ENCODE measurements around the gene NOL4L.
A peak's percentile ranks its signal among the peaks of the same experiment; 100 is the strongest.
"Not testable (repeated sequence)": the region's sequence is repeated elsewhere in the genome, so short reads cannot be mapped to it uniquely, and the experiment has no call there.

Gene NOL4L

DNA sequence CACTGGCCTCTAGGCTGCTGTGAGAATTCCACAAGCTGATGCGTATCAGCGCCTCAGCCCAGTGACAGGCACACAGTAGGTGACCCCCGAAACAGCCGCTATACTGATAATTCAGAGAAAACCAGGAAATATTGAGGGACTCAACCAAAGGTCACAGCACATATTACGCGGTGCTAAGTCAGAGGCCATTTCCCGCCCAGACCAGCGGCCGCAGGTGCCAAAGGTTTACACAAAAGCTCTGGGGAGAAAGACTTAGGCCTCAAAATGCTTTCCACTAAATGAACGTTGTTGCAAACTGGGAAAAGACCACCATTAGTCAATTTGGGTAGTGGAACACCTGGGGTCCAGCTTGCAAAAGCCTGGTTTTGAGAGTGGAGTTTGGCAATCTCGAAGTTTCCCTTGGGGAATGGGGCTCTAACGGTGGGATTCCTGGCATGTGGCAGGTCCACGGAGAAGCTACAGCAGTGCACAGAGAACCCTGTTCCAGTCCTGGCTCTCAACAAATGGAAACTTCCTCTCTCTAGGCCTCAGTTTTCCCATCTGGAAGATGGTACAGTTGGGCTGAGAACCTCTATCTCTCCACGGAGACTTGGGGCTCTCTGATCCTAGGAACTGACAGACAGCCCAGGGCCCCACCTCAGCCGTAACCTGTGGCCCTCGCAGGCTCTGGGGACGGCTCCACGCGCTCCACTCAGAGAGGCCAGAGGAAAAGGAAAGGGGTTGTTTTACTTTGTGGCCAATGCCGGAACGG lies 4.7 kb downstream of the NOL4L start:
- ATAC-seq (ENCODE audit: low read depth) (no peak), DNase-seq (ENCODE audit: low spot score in 2 of 2) (no peak)
- Mint-ChIP-seq H3K27me3 (no peaks in the 10 kb centered on the region), H3K9me3 (no peaks in the 10 kb centered on the region), H3K4me1 (peaks cover 16% of the 10 kb centered on the region), H3K36me3 (no peaks in the 10 kb centered on the region), H3K27ac (no peak overlapping the region), H3K4me3 (no peak overlapping the region)

- Mint-ChIP-seq H3K4me1 (peaks cover 16% of the 10 kb centered on the region), H3K27ac (no peak overlapping the region), H3K36me3 (no peaks in the 10 kb centered on the region), H3K27me3 (no peaks in the 10 kb centered on the region), H3K4me3 (no peak overlapping the region), H3K9me3 (no peaks in the 10 kb centered on the region)
- DNase-seq (ENCODE audit: low spot score in 2 of 2) (no peak), ATAC-seq (ENCODE audit: low read depth) (no peak)
Observed at GRCh38 chr20:32578840-32579390, 6.2 kb downstream of the NOL4L start.

DNA sequence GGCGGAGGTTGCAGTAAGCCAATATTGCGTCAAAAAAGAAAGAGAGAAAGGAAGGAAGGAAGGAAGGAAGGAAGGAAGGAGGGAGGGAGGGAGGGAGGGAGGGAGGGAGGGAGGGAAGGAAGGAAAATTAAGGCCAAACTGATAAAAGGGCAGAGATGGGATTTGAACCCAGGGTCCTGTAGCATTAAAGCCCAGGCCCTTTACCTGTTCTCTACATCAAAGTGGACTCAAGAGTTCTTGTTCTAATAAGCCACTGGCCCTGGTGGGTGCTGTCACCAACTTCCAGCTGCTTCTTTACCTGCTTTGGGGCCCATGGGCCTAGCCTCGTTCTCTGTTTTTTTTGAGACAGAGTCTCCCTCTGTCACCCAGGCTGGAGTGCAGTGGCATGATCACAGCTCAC lies 7.1 kb downstream of the NOL4L start:
- not testable (repeated sequence) for ATAC-seq (ENCODE audit: low read depth); H3K36me3 Mint-ChIP-seq; H3K4me3 Mint-ChIP-seq; DNase-seq (ENCODE audit: low spot score in 2 of 2); H3K27me3 Mint-ChIP-seq; H3K9me3 Mint-ChIP-seq
- Mint-ChIP-seq H3K4me1 (peaks cover 16% of the 10 kb centered on the region), H3K27ac (peak overlapping the region; percentile 8)

GRCh38 chr20:32577657-32578056 lies 7.5 kb downstream of the NOL4L start:
- H3K36me3 Mint-ChIP-seq, result no peaks in the 10 kb centered on the region
- peak overlapping the region; percentile 8 for H3K27ac Mint-ChIP-seq
- H3K9me3 Mint-ChIP-seq, result no peaks in the 10 kb centered on the region
- DNase-seq (ENCODE audit: low spot score in 2 of 2) (no peak), ATAC-seq (ENCODE audit: low read depth) (no peak)
- H3K4me1 Mint-ChIP-seq, result peaks cover 18% of the 10 kb centered on the region
- no peak overlapping the region for H3K4me3 Mint-ChIP-seq
- H3K27me3 Mint-ChIP-seq, result no peaks in the 10 kb centered on the region

GRCh38 chr20:32577023-32577422 lies 8.1 kb downstream of the NOL4L start:
- H3K4me3 Mint-ChIP-seq, result no peak overlapping the region

GRCh38 chr20:32576560-32576959 lies 8.6 kb downstream of the NOL4L start:
- no peaks in the 10 kb centered on the region for H3K27me3 Mint-ChIP-seq
- H3K9me3 Mint-ChIP-seq, result no peaks in the 10 kb centered on the region
- H3K36me3 Mint-ChIP-seq, result no peaks in the 10 kb centered on the region
- no peak for DNase-seq (ENCODE audit: low spot score in 2 of 2)
- H3K4me1 Mint-ChIP-seq, result peaks cover 18% of the 10 kb centered on the region
- H3K4me3 Mint-ChIP-seq, result no peak overlapping the region
- H3K27ac Mint-ChIP-seq, result no peak overlapping the region
- ATAC-seq (ENCODE audit: low read depth), result no peak

More at GRCh38 chr20:32577023-32577422, 8.1 kb downstream of the NOL4L start:
- no peaks in the 10 kb centered on the region for H3K36me3 Mint-ChIP-seq
- H3K4me1 Mint-ChIP-seq, result peaks cover 20% of the 10 kb centered on the region
- H3K9me3 Mint-ChIP-seq, result no peaks in the 10 kb centered on the region
- ATAC-seq (ENCODE audit: low read depth), result no peak
- no peaks in the 10 kb centered on the region for H3K27me3 Mint-ChIP-seq
- no peak overlapping the region for H3K27ac Mint-ChIP-seq
- DNase-seq (ENCODE audit: low spot score in 2 of 2), result no peak

- H3K4me3 Mint-ChIP-seq, result no peak overlapping the region
- no peaks in the 10 kb centered on the region for H3K36me3 Mint-ChIP-seq
- DNase-seq (ENCODE audit: low spot score in 2 of 2) (no peak), ATAC-seq (ENCODE audit: low read depth) (no peak)
- peaks cover 13% of the 10 kb centered on the region for H3K4me1 Mint-ChIP-seq
- H3K27me3 Mint-ChIP-seq, result no peaks in the 10 kb centered on the region
- H3K9me3 Mint-ChIP-seq, result no peaks in the 10 kb centered on the region
- no peak overlapping the region for H3K27ac Mint-ChIP-seq
Observed at GRCh38 chr20:32575805-32576204, 9.3 kb downstream of the NOL4L start.

DNA sequence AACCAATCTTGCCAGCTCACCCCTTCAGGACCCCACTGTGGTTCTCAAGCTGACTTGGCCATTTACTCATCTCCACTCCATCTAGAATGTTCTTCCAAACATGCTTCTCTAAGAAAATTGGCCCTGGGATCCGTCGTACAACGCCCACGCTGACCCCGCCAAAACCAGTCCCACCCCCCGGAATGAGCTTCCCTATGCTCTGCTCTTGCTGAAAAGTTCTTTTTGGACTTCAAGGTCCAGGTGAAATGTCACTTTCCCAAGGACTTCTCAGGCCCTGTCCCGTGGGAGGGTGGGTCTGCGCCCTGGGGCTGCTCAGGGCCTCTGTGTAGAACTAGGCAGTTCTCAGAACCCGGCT lies 9.9 kb downstream of the NOL4L start:
- no peaks in the 10 kb centered on the region for H3K27me3 Mint-ChIP-seq
- no peak overlapping the region for H3K27ac Mint-ChIP-seq
- no peak overlapping the region for H3K4me3 Mint-ChIP-seq
- ATAC-seq (ENCODE audit: low read depth), result no peak
- H3K9me3 Mint-ChIP-seq, result no peaks in the 10 kb centered on the region
- DNase-seq (ENCODE audit: low spot score in 2 of 2), result no peak
- no peaks in the 10 kb centered on the region for H3K36me3 Mint-ChIP-seq
- peaks cover 13% of the 10 kb centered on the region for H3K4me1 Mint-ChIP-seq

GRCh38 chr20:32574296-32575226 lies 10.6 kb downstream of the NOL4L start:
- Mint-ChIP-seq H3K9me3 (no peaks in the 10 kb centered on the region), H3K27me3 (no peaks in the 10 kb centered on the region), H3K4me1 (peaks cover 13% of the 10 kb centered on the region), H3K36me3 (no peaks in the 10 kb centered on the region), H3K27ac (no peak overlapping the region), H3K4me3 (no peak overlapping the region)
- DNase-seq (ENCODE audit: low spot score in 2 of 2) (no peak), ATAC-seq (ENCODE audit: low read depth) (no peak)

- Mint-ChIP-seq H3K4me3 (no peak overlapping the region), H3K4me1 (peaks cover 13% of the 10 kb centered on the region), H3K27ac (no peak overlapping the region)
Observed at GRCh38 chr20:32573167-32573851, 11.8 kb downstream of the NOL4L start.

GRCh38 chr20:32572271-32572968 lies 12.7 kb downstream of the NOL4L start:
- H3K9me3 Mint-ChIP-seq, result no peaks in the 10 kb centered on the region
- H3K27me3 Mint-ChIP-seq, result no peaks in the 10 kb centered on the region
- DNase-seq (ENCODE audit: low spot score in 2 of 2) (no peak), ATAC-seq (ENCODE audit: low read depth) (no peak)
- H3K4me1 Mint-ChIP-seq, result peaks cover 8% of the 10 kb centered on the region
- H3K4me3 Mint-ChIP-seq, result no peak overlapping the region
- H3K27ac Mint-ChIP-seq, result no peak overlapping the region
- no peaks in the 10 kb centered on the region for H3K36me3 Mint-ChIP-seq

More at GRCh38 chr20:32573167-32573851, 11.8 kb downstream of the NOL4L start:
- Mint-ChIP-seq H3K9me3 (no peaks in the 10 kb centered on the region), H3K36me3 (no peaks in the 10 kb centered on the region), H3K27me3 (no peaks in the 10 kb centered on the region)
- no peak for DNase-seq (ENCODE audit: low spot score in 2 of 2)
- no peak for ATAC-seq (ENCODE audit: low read depth)

GRCh38 chr20:32571566-32571965 lies 13.6 kb downstream of the NOL4L start:
- no peak for DNase-seq (ENCODE audit: low spot score in 2 of 2)
- Mint-ChIP-seq H3K27me3 (no peaks in the 10 kb centered on the region), H3K27ac (no peak overlapping the region)

DNA sequence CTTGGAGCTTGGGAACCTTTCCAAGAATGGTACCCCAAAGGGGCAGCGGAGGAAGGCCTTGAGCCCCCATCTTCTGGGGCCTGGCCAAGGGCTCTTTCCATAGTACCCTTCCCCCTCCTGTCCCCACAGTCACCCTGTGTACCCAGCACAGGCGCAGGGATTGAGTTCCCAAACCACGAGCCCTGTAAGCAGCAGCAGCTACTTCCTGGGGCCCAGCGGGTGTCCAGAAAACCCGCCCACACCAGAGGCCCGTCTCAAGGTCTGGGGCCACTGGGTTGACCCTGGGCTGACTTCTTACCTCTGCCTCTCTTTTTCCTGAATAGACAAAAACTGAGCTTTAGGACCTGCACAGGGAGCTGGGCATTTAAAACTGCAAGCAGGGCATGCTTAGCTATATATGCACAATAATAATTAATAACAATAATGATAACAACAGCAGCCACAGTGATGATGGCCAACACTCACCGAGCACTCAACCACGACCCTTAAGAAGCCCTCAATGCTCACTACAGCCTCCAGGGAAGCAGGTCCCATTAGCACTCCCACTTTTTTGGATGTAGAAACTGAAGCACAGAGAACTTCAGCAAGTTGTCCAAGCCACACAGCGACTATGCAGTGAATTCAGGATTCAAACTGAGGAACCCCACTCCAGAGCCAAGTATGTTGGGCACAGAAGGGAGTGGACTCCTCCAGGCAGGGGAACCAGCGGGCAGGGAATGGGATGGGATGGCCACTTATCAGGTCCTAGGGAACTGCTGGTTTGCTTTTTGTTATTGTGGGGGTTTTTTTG lies 14.5 kb downstream of the NOL4L start:
- ATAC-seq (ENCODE audit: low read depth) (no peak), DNase-seq (ENCODE audit: low spot score in 2 of 2) (no peak)
- H3K27ac Mint-ChIP-seq, result no peak overlapping the region

More at GRCh38 chr20:32571566-32571965, 13.6 kb downstream of the NOL4L start:
- Mint-ChIP-seq H3K4me1 (peaks cover 10% of the 10 kb centered on the region), H3K9me3 (no peaks in the 10 kb centered on the region), H3K4me3 (no peak overlapping the region), H3K36me3 (no peaks in the 10 kb centered on the region)
- ATAC-seq (ENCODE audit: low read depth), result no peak

More for the DNA sequence above, 14.5 kb downstream of the NOL4L start:
- Mint-ChIP-seq H3K4me1 (peaks cover 12% of the 10 kb centered on the region), H3K9me3 (no peaks in the 10 kb centered on the region), H3K27me3 (no peaks in the 10 kb centered on the region), H3K36me3 (peaks cover under 1% of the 10 kb centered on the region), H3K4me3 (no peak overlapping the region)
